Activated naive CD4-positive, alpha-beta T cell treated with anti-CD3 and anti-CD28 coated beads for 36 hours (primary cell): ENCODE results near the gene STAT3. TPM values are rescaled to one million over a fixed set of nuclear protein-coding genes. Genes with fewer than 3 reads are reported as not detected.
"Not testable (repeated sequence)": the region's sequence is repeated elsewhere in the genome, so short reads cannot be mapped to it uniquely, and the experiment has no call there.

Experiments
- CTCF ChIA-PET: fragments of 350-600 bp; sonication (Branson Sonifier 250); formaldehyde crosslinking; loops from one replicate; lab custom pipeline; 2021; ENCODE audit warnings: antibody characterized with exemption; lab: Charles Lee
- DNase-seq: peaks from one replicate; pipeline ENCODE4 v3.0.0-alpha.2; 2020
- H3K27ac Mint-ChIP-seq: one replicate; pipeline ENCODE4 v1.8.0; 2021; ENCODE audit warnings: mild to moderate bottlenecking, mixed read lengths
- H3K27me3 Mint-ChIP-seq: one replicate; pipeline ENCODE4 v1.8.0; 2021; ENCODE audit warnings: low read depth, mixed read lengths
- H3K36me3 Mint-ChIP-seq: one replicate; pipeline ENCODE4 v1.8.0; 2021; ENCODE audit warnings: low read depth, mixed read lengths
- H3K4me1 Mint-ChIP-seq: one replicate; pipeline ENCODE4 v1.8.0; 2021; ENCODE audit warnings: low read depth, mixed read lengths
- H3K4me3 Mint-ChIP-seq: one replicate; pipeline ENCODE4 v1.8.0; 2021; ENCODE audit warnings: mild to moderate bottlenecking, moderate library complexity, mixed read lengths
- H3K9me3 Mint-ChIP-seq: one replicate; pipeline ENCODE4 v1.8.0; 2021; ENCODE audit warnings: mixed read lengths
- intact Hi-C: fragments of 100-400 bp; cut with micrococcal nuclease; formaldehyde crosslinking; loops from one replicate; pipeline ENCODE4 v1.15.1; 2023
- total RNA-seq, 2 experiments: library from RNA; stranded (reverse); gene quantifications; one replicate each; pipeline ENCODE4 v1.2.3, GENCODE V29; 2021

STAT3 gene
- total RNA-seq, 2 experiments from 2014 or later, result 404 to 408 TPM

DNA sequence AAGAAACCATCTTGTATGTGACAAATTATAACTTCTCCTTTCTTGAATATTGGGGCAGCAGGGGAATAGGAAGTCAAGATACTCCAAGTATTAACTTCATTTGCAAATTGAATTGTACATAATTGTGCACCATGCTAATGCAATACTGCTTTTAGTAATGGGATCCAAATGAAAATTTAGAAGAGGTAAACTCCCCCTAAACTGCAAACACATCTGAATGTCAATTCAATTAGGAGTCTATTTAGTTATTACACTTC is 116.5 kb downstream of the STAT3 start:
- CTCF ChIA-PET, result interaction anchor here (4.3 to 8.1 kb wide), 2 partner anchors 22 to 49 kb away, joined by 25 to 46 read pairs; no protein-coding TSS in a partner anchor
- no peaks in the 10 kb centered on the region for H3K27me3 Mint-ChIP-seq
- peak overlapping the region; percentile 72 for H3K4me3 Mint-ChIP-seq
- no peaks in the 10 kb centered on the region for H3K9me3 Mint-ChIP-seq
- H3K4me1 Mint-ChIP-seq, result peaks cover 65% of the 10 kb centered on the region
- H3K27ac Mint-ChIP-seq, result peak overlapping the region; percentile 97
- peaks cover 30% of the 10 kb centered on the region for H3K36me3 Mint-ChIP-seq
- intact Hi-C loops, result loop anchor here (1.0 to 10.0 kb wide), 8 partner anchors 16 to 901 kb away; partner anchors contain the start of genes KLHL11, NBR1 and STAT3
- no peak for DNase-seq

DNA sequence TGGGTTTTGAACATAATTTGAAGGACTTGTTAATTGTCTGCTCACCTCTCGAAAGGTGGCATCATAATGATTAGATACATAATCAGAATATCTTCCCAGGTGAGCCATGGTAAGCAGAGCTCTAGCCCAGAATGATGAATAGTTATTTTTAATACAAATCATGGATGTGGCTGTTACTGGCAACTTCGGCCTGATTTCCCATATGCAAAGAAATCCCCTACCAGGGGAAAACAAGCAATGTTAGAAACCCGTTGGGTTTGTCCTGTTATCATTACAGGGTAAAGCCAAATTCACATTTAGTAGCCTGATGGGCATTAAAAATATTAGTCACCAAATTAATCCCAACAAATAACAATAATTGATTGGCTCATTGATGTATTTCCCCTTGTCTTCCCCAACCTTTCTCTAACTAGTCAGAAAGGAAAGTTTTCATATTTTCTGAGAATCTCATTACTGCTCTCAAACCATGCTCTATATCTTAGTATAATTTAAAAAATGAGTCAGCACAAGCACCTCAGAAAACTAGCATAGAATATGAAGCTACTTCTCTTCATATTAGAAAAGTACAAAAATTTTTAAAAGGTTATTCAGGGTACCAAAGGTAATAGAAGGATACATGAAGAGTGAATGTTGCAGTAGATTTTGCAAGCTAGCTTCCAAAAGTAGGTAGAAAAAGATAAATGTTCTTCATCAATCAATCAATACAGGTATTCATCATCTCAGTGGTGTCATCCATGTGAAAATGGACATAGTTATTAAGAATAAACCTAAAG is 117.0 kb downstream of the STAT3 start:
- Mint-ChIP-seq H3K4me1 (peaks cover 68% of the 10 kb centered on the region), H3K36me3 (peaks cover 33% of the 10 kb centered on the region)

DNA sequence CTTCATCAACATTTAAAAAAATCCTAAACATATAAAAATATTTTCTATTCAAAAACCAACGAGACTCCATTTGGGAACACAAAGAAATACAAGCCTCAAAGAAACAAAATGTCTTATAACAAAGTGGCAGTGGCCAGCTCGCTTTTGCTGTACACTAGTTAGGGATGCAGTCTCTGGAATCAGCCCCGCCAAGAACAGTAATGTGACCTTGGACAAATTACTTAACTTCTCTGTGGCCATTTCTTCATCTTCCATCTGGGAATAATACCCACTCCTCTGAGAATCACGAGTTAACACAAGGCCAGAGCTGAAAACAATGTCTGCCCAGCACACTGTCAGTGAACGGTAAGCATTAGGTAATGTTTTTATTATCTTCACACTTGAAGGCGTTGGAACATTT is 117.6 kb downstream of the STAT3 start:
- CTCF ChIA-PET, result interaction anchor here (0.8 to 8.1 kb wide), 3 partner anchors 21 to 59 kb away, joined by 3 to 46 read pairs (median 25); no protein-coding TSS in a partner anchor
- Mint-ChIP-seq H3K27ac (peak overlapping the region; percentile 97), H3K4me3 (peak overlapping the region; percentile 72), H3K4me1 (peaks cover 71% of the 10 kb centered on the region), H3K36me3 (peaks cover 31% of the 10 kb centered on the region), H3K9me3 (no peaks in the 10 kb centered on the region), H3K27me3 (no peaks in the 10 kb centered on the region)
- intact Hi-C loops, result loop anchor here (2.0 to 10.0 kb wide), 3 partner anchors 108 to 902 kb away; partner anchors contain the start of genes KLHL11 and NBR1
- DNase-seq, result peak; percentile 3

More for the DNA sequence above, 117.0 kb downstream of the STAT3 start:
- CTCF ChIA-PET, result interaction anchor here (4.3 to 8.1 kb wide), 2 partner anchors 21 to 48 kb away, joined by 25 to 46 read pairs; no protein-coding TSS in a partner anchor
- Mint-ChIP-seq H3K27ac (peak overlapping the region; percentile 97), H3K27me3 (no peaks in the 10 kb centered on the region), H3K4me3 (peak overlapping the region; percentile 72), H3K9me3 (no peaks in the 10 kb centered on the region)
- no peak for DNase-seq
- intact Hi-C loops, result loop anchor here (1.0 to 10.0 kb wide), 7 partner anchors 16 to 901 kb away; partner anchors contain the start of genes KLHL11, NBR1 and STAT3

DNA sequence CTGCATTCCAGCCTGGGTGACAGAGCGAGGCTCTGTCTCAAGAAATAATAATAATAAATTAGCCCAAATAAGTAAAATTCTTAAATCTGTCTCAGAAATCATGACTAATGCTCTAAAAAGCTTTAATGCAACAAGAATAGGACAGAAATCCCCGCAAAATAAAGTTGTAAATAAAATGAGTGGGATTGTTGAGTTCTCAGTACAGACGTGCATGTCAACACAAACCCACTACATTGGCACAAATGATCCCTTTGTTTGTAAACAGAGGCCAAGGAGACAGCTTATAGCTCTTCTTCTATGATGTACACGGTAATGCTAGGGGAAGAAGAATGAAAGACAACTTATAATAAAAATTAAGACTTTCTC is 118.1 kb downstream of the STAT3 start:
- peaks cover 75% of the 10 kb centered on the region for H3K4me1 Mint-ChIP-seq
- H3K4me3 Mint-ChIP-seq, result peak overlapping the region; percentile 10
- intact Hi-C loops, result loop anchor here (2.0 to 10.0 kb wide), 3 partner anchors 109 to 902 kb away; partner anchors contain the start of genes KLHL11 and NBR1

DNA sequence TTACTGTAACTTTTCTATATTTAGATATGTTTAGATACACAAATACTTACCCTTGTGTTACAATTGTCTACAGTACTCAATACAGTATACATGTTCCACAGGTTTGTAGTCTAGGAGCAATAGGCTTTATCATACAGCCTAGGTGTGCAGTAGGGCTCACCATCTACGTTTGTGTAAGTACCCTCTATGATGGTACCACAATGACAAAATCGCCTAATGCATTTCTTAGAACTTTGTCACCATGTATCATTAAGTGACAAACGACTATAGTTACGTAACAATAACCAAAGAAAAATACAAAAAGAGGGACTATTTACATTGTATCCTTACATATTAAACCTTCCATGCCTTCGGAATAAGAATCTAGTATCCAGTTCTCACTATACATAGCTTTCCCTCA is 120.0 kb downstream of the STAT3 start:
- H3K4me1 Mint-ChIP-seq, result peaks cover 77% of the 10 kb centered on the region
- peaks cover 17% of the 10 kb centered on the region for H3K36me3 Mint-ChIP-seq
- H3K27me3 Mint-ChIP-seq, result no peaks in the 10 kb centered on the region
- CTCF ChIA-PET, result interaction anchor here (1.1 to 8.1 kb wide), 4 partner anchors 18 to 138 kb away, joined by 3 to 46 read pairs (median 14); no protein-coding TSS in a partner anchor
- peaks cover 2% of the 10 kb centered on the region for H3K9me3 Mint-ChIP-seq
- H3K4me3 Mint-ChIP-seq, result no peak overlapping the region
- intact Hi-C loops, result loop anchor here (5.0 kb wide), 1 partner anchor 36 kb away; no protein-coding TSS in a partner anchor
- no peak for DNase-seq
- peak overlapping the region; percentile 97 for H3K27ac Mint-ChIP-seq

More for the DNA sequence above, 118.1 kb downstream of the STAT3 start:
- Mint-ChIP-seq H3K27ac (peak overlapping the region; percentile 97), H3K9me3 (no peaks in the 10 kb centered on the region), H3K27me3 (no peaks in the 10 kb centered on the region), H3K36me3 (peaks cover 30% of the 10 kb centered on the region)
- DNase-seq, result no peak
- CTCF ChIA-PET, result interaction anchor here (0.8 to 8.1 kb wide), 4 partner anchors 20 to 58 kb away, joined by 3 to 46 read pairs (median 14); no protein-coding TSS in a partner anchor

DNA sequence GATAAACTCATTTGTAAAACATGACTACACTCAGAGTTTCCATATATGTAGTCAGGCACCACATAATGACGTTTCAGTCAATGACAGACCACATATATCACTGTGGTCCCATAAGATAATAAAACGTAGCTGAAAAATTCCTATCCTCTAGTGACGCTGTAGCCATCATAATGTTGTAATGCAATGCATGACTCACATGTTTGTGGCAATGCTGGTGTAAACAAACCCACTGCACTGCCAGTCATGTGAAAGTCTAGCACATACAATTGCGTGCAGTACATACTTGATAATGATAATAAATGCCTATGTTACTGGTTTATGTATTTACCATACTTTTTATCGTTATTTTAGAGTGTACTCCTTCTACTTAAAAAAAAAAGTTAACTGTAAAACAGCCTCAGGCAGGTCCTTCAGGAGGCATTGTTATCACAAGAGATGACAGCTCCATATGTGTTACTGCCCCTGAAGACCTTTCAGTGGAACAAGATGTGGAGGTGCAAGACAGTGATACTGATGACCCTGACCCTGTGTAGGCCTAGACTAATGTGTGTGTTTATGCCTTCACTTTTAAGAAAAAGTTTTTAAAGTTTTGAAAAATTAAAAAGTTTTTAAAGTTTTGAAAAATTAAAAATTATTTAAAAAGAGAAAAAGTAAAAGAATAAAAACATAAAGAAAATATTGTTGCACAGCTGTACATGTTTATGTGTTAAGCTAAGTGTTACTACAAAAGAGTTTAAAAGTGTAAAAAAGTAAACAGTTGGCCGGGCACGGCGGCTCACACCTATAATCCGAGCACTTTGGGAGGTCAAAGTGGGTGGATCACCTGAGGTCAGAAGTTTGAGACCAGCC is 121.1 kb downstream of the STAT3 start:
- CTCF ChIA-PET, result interaction anchor here (0.8 to 8.1 kb wide), 4 partner anchors 17 to 311 kb away, joined by 3 to 46 read pairs (median 4); no protein-coding TSS in a partner anchor
- Mint-ChIP-seq H3K27me3 (no peaks in the 10 kb centered on the region), H3K4me1 (peaks cover 68% of the 10 kb centered on the region), H3K36me3 (peaks cover 17% of the 10 kb centered on the region), H3K27ac (peak overlapping the region; percentile 97), H3K9me3 (peaks cover 2% of the 10 kb centered on the region), H3K4me3 (peak overlapping the region; percentile 38)
- peak; percentile 70 for DNase-seq
- intact Hi-C loops, result loop anchor here (5.0 kb wide), 1 partner anchor 35 kb away; no protein-coding TSS in a partner anchor

DNA sequence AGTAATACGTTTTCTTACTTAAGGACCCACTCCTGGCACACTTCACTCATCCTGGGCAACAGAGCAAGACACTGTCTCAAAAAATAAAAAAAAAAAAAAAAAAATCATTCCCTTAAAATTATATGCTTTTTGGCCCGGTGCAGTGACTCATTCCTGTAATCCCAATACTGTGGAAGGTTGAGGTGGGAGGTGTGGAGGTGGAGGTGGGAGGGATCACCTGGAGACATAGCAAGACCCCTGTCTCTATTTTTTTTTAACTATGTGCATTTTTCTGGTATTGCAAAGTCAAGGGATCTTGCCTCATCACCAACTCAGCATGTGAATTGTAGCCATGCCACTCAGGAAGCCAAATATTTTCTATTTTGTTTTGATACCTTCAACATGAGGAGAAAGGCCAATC is 121.8 kb downstream of the STAT3 start:
- CTCF ChIA-PET, result no interaction called here
- DNase-seq, result no peak
- intact Hi-C loops, result loop anchor here (5.0 kb wide), 1 partner anchor 34 kb away; no protein-coding TSS in a partner anchor
- H3K4me3 Mint-ChIP-seq, result peak overlapping the region; percentile 38
- H3K27me3 Mint-ChIP-seq, result no peaks in the 10 kb centered on the region
- peaks cover 17% of the 10 kb centered on the region for H3K36me3 Mint-ChIP-seq
- peak overlapping the region; percentile 94 for H3K27ac Mint-ChIP-seq
- H3K9me3 Mint-ChIP-seq, result peaks cover 2% of the 10 kb centered on the region
- H3K4me1 Mint-ChIP-seq, result peaks cover 61% of the 10 kb centered on the region

DNA sequence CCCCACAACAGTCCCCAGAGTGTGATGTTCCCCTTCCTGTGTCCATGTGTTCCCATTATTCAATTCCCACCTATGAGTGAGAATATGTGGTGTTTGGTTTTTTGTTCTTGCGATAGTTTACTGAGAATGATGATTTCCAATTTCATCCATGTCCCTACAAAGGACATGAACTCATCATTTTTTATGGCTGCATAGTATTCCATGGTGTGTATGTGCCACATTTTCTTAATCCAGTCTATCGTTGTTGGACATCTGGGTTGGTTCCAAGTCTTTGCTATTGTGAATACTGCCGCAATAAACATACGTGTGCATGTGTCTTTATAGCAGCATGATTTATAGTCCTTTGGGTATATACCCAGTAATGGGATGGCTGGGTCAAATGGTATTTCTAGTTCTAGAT is 123.9 kb downstream of the STAT3 start:
- CTCF ChIA-PET, H3K27ac Mint-ChIP-seq, intact Hi-C loops, DNase-seq, H3K4me3 Mint-ChIP-seq, H3K9me3 Mint-ChIP-seq, H3K27me3 Mint-ChIP-seq: not testable (repeated sequence)
- H3K36me3 Mint-ChIP-seq, result peaks cover 11% of the 10 kb centered on the region
- H3K4me1 Mint-ChIP-seq, result peaks cover 54% of the 10 kb centered on the region

Other genes starting within 250 kb of the STAT3 start
- gene RAB5C, start 233.5 kb downstream of the STAT3 start, total RNA-seq, result 10 to 100 TPM; 32.5 to 36.6 TPM
- gene KCNH4, start 207.3 kb downstream of the STAT3 start, total RNA-seq, result under 1 TPM; 0.24 to 0.35 TPM
- gene HCRT, start 203.0 kb downstream of the STAT3 start, total RNA-seq, result not detected
- gene GHDC, start 193.9 kb downstream of the STAT3 start, total RNA-seq, result 1 to 10 TPM; 9.0 to 9.7 TPM
- gene STAT5B, start 112.1 kb downstream of the STAT3 start, total RNA-seq, result 100 to 1,000 TPM; 185 to 192 TPM
- 100 to 1,000 TPM; 165 to 174 TPM for gene STAT5A, start 99.9 kb downstream of the STAT3 start, total RNA-seq
- gene CAVIN1, start 34.8 kb upstream of the STAT3 start, total RNA-seq, result under 1 TPM; 0.64 to 0.67 TPM
- 10 to 100 TPM in 1 of 2 experiments, 1 to 10 TPM in 1; 9.9 to 10.3 TPM for gene ATP6V0A1, start 70.4 kb upstream of the STAT3 start, total RNA-seq
- gene NAGLU, start 147.8 kb upstream of the STAT3 start, total RNA-seq, result 10 to 100 TPM; 11.1 to 11.9 TPM
- under 1 TPM; 0.26 to 0.67 TPM for gene HSD17B1, start 164.5 kb upstream of the STAT3 start, total RNA-seq
- 10 to 100 TPM; 93.3 to 93.6 TPM for gene COASY, start 173.7 kb upstream of the STAT3 start, total RNA-seq
- 10 to 100 TPM; 22.1 to 24.7 TPM for gene MLX, start 178.7 kb upstream of the STAT3 start, total RNA-seq
- gene PSMC3IP, start 189.3 kb upstream of the STAT3 start, total RNA-seq, result 10 to 100 TPM; 38.6 to 42.2 TPM
- 10 to 100 TPM; 28.6 to 33.5 TPM for gene RETREG3, start 220.9 kb upstream of the STAT3 start, total RNA-seq
- 10 to 100 TPM; 91.3 to 92.0 TPM for gene TUBG1, start 221.2 kb upstream of the STAT3 start, total RNA-seq